AG10803 (cell line): ENCODE measurements around the gene PKHD1.
"Not testable (repeated sequence)": the region's sequence is repeated elsewhere in the genome, so short reads cannot be mapped to it uniquely, and the experiment has no call there.

Source experiments
- DNase-seq: peaks from one replicate; pipeline ENCODE4 v3.0.0; 2010; ENCODE audit warnings: low read depth
- H3K4me3 ChIP-seq: 2 replicates; pipeline ENCODE4 v1.5.1; 2011; ENCODE audit warnings: mild to moderate bottlenecking, low read length, control low read depth
- TF ChIP-seq, protein P1 (sequence below): conservative IDR thresholded peaks from 2 replicates; pipeline ENCODE4 v1.5.1; 2011; ENCODE audit warnings: mild to moderate bottlenecking, low read length, control low read depth, inconsistent platforms

The PKHD1 gene

GRCh38 chr6:51930602-51931001, 156.8 kb downstream of the PKHD1 start:
- TF ChIP-seq, protein P1, sequence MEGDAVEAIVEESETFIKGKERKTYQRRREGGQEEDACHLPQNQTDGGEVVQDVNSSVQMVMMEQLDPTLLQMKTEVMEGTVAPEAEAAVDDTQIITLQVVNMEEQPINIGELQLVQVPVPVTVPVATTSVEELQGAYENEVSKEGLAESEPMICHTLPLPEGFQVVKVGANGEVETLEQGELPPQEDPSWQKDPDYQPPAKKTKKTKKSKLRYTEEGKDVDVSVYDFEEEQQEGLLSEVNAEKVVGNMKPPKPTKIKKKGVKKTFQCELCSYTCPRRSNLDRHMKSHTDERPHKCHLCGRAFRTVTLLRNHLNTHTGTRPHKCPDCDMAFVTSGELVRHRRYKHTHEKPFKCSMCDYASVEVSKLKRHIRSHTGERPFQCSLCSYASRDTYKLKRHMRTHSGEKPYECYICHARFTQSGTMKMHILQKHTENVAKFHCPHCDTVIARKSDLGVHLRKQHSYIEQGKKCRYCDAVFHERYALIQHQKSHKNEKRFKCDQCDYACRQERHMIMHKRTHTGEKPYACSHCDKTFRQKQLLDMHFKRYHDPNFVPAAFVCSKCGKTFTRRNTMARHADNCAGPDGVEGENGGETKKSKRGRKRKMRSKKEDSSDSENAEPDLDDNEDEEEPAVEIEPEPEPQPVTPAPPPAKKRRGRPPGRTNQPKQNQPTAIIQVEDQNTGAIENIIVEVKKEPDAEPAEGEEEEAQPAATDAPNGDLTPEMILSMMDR: no peak

DNA sequence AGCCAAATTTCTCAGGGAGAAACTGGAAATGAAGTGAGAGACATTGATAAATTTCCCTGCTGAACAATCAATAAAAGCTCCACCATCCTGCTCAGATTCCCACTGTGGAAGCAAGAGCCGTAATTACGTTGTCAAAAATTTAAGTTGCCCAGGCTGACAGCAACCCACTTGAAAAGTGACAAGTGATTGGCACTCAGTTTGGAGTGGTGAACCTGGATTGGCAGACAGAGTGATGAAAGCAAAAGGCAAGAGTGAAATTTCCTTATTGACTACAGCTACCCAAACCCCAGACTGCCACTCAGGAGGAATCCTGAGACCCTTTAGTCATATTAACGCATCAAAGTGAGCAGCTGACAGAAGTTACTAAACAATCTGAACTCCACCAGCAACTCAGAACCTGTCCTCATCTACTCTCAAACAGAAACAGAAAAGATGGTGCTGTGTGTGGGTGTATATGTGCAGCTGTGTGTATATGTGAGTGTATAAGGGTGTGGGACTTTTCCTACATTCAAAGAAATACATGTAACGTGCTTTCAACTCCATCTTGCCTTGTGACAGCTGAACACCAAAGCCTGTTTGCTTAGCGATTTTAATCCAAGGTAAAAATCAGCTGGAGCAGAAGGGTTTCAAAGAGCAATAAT, 157.4 kb downstream of the PKHD1 start:
- no peak overlapping the region for H3K4me3 ChIP-seq
- no peak for DNase-seq
- TF ChIP-seq, protein P1: no peak

More at GRCh38 chr6:51930602-51931001, 156.8 kb downstream of the PKHD1 start:
- DNase-seq: no peak
- H3K4me3 ChIP-seq: no peak overlapping the region

- DNase-seq: no peak
- TF ChIP-seq, protein P1: no peak
- no peak overlapping the region for H3K4me3 ChIP-seq
Measured at GRCh38 chr6:51928320-51928719, 159.1 kb downstream of the PKHD1 start.

- TF ChIP-seq, protein P1: no peak
- no peak overlapping the region for H3K4me3 ChIP-seq
- DNase-seq: no peak
Measured at GRCh38 chr6:51927450-51927849, 160.0 kb downstream of the PKHD1 start.

DNA sequence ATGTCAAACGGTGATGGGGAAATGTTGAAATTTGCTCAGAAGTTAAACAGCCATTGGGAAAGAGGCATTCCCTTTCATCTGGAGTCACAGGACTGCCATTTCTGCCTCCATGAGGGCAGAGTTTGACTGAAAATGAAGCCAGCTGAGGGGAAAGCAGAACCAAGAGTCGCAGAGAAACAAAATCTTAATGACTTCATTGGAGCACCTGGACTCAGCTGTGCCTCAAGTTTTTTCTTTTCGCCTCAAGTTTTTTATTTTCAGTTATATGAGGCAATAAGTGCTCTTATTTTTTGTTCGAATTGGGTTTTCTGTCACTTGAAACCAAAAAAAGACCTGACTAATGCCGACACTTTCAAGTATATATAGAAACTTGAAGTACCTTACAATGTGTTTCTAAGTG, 161.3 kb downstream of the PKHD1 start:
- H3K4me3 ChIP-seq: no peak overlapping the region
- no peak for DNase-seq
- TF ChIP-seq, protein P1: no peak

- DNase-seq: not testable (repeated sequence)
Measured at GRCh38 chr6:51922479-51922878, 164.9 kb downstream of the PKHD1 start.

GRCh38 chr6:51918347-51918746, 169.1 kb downstream of the PKHD1 start:
- not testable (repeated sequence) for DNase-seq, H3K4me3 ChIP-seq

More at GRCh38 chr6:51922479-51922878, 164.9 kb downstream of the PKHD1 start:
- H3K4me3 ChIP-seq: not testable (repeated sequence)

- H3K4me3 ChIP-seq: no peak overlapping the region
- no peak for DNase-seq
- TF ChIP-seq, protein P1: no peak
Measured at GRCh38 chr6:51915098-51915497, 172.3 kb downstream of the PKHD1 start.
